ENCODE data around the gene CHDH.

The CHDH gene

GRCh38 chr3:53764026-53764775 lies 82.0 kb downstream of the CHDH start:
- H3K36me3 ChIP-seq (ENCODE audit: control insufficient read depth in 1 of 2, insufficient read depth in 2 of 2, low read length in 2 of 2) = peaks cover 0 to 15% of the 10 kb centered on the region in 2 donors
- H3K4me1 ChIP-seq (ENCODE audit: control insufficient read depth in 1 of 2, insufficient read depth in 2 of 2, low read length in 2 of 2) = no peaks in the 10 kb centered on the region
- H3K9ac ChIP-seq (ENCODE audit: low read depth in 1 of 2, low read length in 2 of 2) = no peak overlapping the region
- no peaks in the 10 kb centered on the region for H3K9me3 ChIP-seq (ENCODE audit: control insufficient read depth in 1 of 2, low read length in 2 of 2)
- H3K27me3 ChIP-seq (ENCODE audit: control insufficient read depth in 1 of 2, insufficient read depth in 2 of 2, low read length in 2 of 2) = peaks cover 0 to 3% of the 10 kb centered on the region in 2 donors
- H3K4me3 ChIP-seq (ENCODE audit: low read depth in 1 of 2, low read length in 2 of 2) = no peak overlapping the region
- H3K27ac ChIP-seq (ENCODE audit: low read depth, low read length) = no peak overlapping the region

GRCh38 chr3:53763353-53763752 lies 82.9 kb downstream of the CHDH start:
- no peak overlapping the region for H3K27ac ChIP-seq (ENCODE audit: low read depth, low read length)
- peaks cover 0 to 15% of the 10 kb centered on the region in 2 donors for H3K36me3 ChIP-seq (ENCODE audit: control insufficient read depth in 1 of 2, insufficient read depth in 2 of 2, low read length in 2 of 2)
- H3K27me3 ChIP-seq (ENCODE audit: control insufficient read depth in 1 of 2, insufficient read depth in 2 of 2, low read length in 2 of 2) = peaks cover 0 to 3% of the 10 kb centered on the region in 2 donors
- no peak overlapping the region for H3K9ac ChIP-seq (ENCODE audit: low read depth in 1 of 2, low read length in 2 of 2)
- no peaks in the 10 kb centered on the region for H3K4me1 ChIP-seq (ENCODE audit: control insufficient read depth in 1 of 2, insufficient read depth in 2 of 2, low read length in 2 of 2)
- H3K4me3 ChIP-seq (ENCODE audit: low read depth in 1 of 2, low read length in 2 of 2) = no peak overlapping the region
- H3K9me3 ChIP-seq (ENCODE audit: control insufficient read depth in 1 of 2, low read length in 2 of 2) = no peaks in the 10 kb centered on the region
